ENCODE measurements around the gene TEX29.

The TEX29 gene

DNA sequence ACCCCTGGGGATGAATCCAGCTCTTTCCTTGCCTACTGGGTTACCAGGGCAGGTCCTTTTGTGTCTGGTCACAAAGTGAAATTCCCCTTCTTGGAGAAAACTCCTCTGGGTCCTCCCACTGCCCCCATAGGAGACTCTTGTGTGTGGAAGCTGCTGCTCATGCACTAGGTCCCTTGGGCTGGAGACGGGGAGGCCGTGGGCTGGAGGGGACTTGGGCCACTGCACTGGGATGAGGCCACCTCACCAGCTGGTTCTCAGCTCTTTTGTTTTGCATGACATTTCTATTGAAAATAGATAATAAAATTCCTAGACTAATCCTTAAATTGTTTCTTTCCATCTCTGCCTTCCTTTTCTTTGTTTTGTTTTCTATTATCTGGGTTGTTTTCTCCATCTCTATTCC is 62.4 kb downstream of the TEX29 start:
- no peak for TF ChIP-seq EZH2phosphoT487 (IDR thresholded peaks at IDR 0.05; ENCODE audit: borderline replicate concordance)
- TF ChIP-seq, protein P1, sequence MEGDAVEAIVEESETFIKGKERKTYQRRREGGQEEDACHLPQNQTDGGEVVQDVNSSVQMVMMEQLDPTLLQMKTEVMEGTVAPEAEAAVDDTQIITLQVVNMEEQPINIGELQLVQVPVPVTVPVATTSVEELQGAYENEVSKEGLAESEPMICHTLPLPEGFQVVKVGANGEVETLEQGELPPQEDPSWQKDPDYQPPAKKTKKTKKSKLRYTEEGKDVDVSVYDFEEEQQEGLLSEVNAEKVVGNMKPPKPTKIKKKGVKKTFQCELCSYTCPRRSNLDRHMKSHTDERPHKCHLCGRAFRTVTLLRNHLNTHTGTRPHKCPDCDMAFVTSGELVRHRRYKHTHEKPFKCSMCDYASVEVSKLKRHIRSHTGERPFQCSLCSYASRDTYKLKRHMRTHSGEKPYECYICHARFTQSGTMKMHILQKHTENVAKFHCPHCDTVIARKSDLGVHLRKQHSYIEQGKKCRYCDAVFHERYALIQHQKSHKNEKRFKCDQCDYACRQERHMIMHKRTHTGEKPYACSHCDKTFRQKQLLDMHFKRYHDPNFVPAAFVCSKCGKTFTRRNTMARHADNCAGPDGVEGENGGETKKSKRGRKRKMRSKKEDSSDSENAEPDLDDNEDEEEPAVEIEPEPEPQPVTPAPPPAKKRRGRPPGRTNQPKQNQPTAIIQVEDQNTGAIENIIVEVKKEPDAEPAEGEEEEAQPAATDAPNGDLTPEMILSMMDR (conservative IDR thresholded peaks at IDR 0.05; ENCODE audit: low read length): no peak
- no peaks in the 10 kb centered on the region for H4K20me1 ChIP-seq (ENCODE audit: insufficient read depth, low read length, poor library complexity, severe bottlenecking)

DNA sequence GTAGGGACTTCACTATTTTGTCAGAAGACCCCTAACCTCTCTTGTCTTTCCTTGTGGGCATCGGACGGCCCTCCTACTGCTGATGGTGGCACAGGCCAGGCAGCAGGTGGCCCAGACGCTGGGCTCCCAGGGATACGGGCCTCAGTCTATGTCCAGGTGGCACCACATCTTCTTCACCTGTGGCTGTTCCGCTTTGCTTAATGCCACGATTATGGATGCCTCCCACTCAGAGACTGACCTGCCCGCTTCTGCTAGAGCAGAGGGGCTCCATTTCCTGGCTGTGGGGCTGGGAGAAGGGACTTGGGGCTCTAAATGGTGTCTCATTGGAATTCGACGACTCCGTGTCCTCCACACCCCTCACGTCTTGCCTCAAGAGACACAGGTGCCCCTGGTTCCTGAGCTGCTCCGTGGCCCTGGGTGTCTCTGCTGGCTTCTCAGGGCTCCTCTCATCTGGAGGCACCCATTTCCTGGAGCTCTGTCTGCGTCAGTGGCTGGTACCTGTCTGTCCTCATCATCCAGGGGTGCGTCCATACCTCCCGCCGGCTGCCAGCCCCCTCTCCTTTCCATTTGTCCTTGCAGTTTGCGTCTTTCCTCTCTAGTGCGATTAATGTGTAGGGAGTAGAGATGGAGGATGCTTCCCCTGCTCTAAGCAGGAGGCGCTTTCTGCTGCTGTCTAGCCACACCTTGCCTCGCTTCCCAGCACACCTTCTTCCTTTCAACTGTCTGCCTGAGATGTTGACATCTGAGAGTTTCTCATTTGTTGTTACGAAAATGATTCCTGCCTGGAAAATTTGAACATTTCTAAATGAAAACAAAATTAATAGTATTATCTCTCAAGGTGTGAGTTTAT is 63.4 kb downstream of the TEX29 start:
- Histone ChIP-seq H3K4me3 (ENCODE audit: low read length, poor library complexity, severe bottlenecking) (peak overlapping the region; percentile 64), H3K27me3 (ENCODE audit: insufficient read depth, low read length, poor library complexity, severe bottlenecking) (no peaks in the 10 kb centered on the region)
- TF ChIP-seq, protein P1 (conservative IDR thresholded peaks at IDR 0.05; ENCODE audit: low read length): no peak
- TF ChIP-seq EZH2phosphoT487 (IDR thresholded peaks at IDR 0.05; ENCODE audit: borderline replicate concordance): no peak

More for the DNA sequence above, 62.4 kb downstream of the TEX29 start:
- Histone ChIP-seq H3K27me3 (ENCODE audit: insufficient read depth, low read length, poor library complexity, severe bottlenecking) (no peaks in the 10 kb centered on the region), H3K9me2 (replicated peaks; ENCODE audit: low read depth, low read length) (no peaks in the 10 kb centered on the region), H3F3A (ENCODE audit: low read depth) (peaks cover 8% of the 10 kb centered on the region; the same call in 1 of the 2 replicates), H3K4me3 (ENCODE audit: low read length, poor library complexity, severe bottlenecking) (no peak overlapping the region), H3K79me2 (ENCODE audit: insufficient read depth, low read length) (no peaks in the 10 kb centered on the region), H3K9me3 (ENCODE audit: insufficient read depth, low read depth, low read length) (no peaks in the 10 kb centered on the region; the same call in 1 of the 2 replicates), H3K9ac (ENCODE audit: low read depth, low read length, poor library complexity, severe bottlenecking) (no peak overlapping the region), H2AFZ (ENCODE audit: low read length) (no peak overlapping the region), H3K4me1 (ENCODE audit: insufficient read depth, low read length, poor library complexity, severe bottlenecking) (peaks cover 42% of the 10 kb centered on the region), H3K36me3 (ENCODE audit: insufficient read depth, low read length) (no peaks in the 10 kb centered on the region), H3K4me2 (ENCODE audit: low read depth, low read length, poor library complexity, severe bottlenecking) (no peak overlapping the region)

DNA sequence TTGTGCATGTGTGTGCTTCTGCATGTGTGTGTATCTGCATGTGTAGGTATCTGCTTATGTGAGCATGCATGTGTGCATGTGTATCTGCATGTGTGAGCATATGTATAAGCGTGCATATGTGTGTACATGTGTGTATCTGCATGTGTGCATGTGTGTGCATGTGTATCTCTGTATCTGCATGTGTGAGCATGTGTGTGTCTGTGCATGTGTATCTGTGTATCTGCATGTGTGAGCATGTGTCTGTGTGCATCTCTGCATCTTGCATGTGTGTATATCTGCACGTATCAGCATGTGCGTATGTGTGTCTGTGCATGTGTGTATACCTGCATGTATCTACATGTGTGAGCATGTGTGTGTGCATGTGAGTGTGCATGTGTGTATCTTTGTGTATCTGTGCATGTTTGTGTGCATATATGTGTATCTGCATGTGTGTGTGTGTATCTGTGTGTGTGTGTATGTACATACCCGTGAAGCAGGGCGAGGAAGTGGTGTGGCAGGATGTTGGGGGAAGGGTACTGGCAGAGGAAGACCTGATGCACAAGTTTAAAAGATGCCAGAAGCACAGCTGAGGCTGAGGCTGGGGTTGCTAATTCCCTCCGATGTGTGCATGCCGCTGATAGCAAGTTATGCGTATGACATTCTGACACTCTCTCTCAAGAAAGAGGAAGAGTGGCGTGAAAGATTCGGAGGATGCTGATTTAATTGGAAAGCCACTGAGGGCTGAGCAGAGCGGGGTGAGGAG is 64.2 kb downstream of the TEX29 start:
- Histone ChIP-seq H3F3A (ENCODE audit: low read depth) (peaks cover 8% of the 10 kb centered on the region; the same call in 1 of the 2 replicates), H3K79me2 (ENCODE audit: insufficient read depth, low read length) (no peaks in the 10 kb centered on the region), H3K9ac (ENCODE audit: low read depth, low read length, poor library complexity, severe bottlenecking) (peak overlapping the region; percentile 66), H2AFZ (ENCODE audit: low read length) (peak overlapping the region; percentile 13; the same call in 1 of the 2 replicates), H3K4me2 (ENCODE audit: low read depth, low read length, poor library complexity, severe bottlenecking) (peak overlapping the region; percentile 74), H4K20me1 (ENCODE audit: insufficient read depth, low read length, poor library complexity, severe bottlenecking) (no peaks in the 10 kb centered on the region), H3K36me3 (ENCODE audit: insufficient read depth, low read length) (no peaks in the 10 kb centered on the region), H3K27me3 (ENCODE audit: insufficient read depth, low read length, poor library complexity, severe bottlenecking) (no peaks in the 10 kb centered on the region), H3K9me3 (ENCODE audit: insufficient read depth, low read depth, low read length) (no peaks in the 10 kb centered on the region; the same call in 1 of the 2 replicates), H3K9me2 (replicated peaks; ENCODE audit: low read depth, low read length) (no peaks in the 10 kb centered on the region), H3K4me3 (ENCODE audit: low read length, poor library complexity, severe bottlenecking) (peak overlapping the region; percentile 64), H3K4me1 (ENCODE audit: insufficient read depth, low read length, poor library complexity, severe bottlenecking) (peaks cover 42% of the 10 kb centered on the region)
- TF ChIP-seq, protein P1 (conservative IDR thresholded peaks at IDR 0.05; ENCODE audit: low read length): no peak
- no peak for TF ChIP-seq EZH2phosphoT487 (IDR thresholded peaks at IDR 0.05; ENCODE audit: borderline replicate concordance)

More for the DNA sequence above, 63.4 kb downstream of the TEX29 start:
- H3K4me1 ChIP-seq (ENCODE audit: insufficient read depth, low read length, poor library complexity, severe bottlenecking): peaks cover 42% of the 10 kb centered on the region
- peak overlapping the region; percentile 74 for H3K4me2 ChIP-seq (ENCODE audit: low read depth, low read length, poor library complexity, severe bottlenecking)
- H2AFZ ChIP-seq (ENCODE audit: low read length): peak overlapping the region; percentile 63
- H4K20me1 ChIP-seq (ENCODE audit: insufficient read depth, low read length, poor library complexity, severe bottlenecking): no peaks in the 10 kb centered on the region
- H3K9me3 ChIP-seq (ENCODE audit: insufficient read depth, low read depth, low read length): no peaks in the 10 kb centered on the region; the same call in 1 of the 2 replicates
- no peaks in the 10 kb centered on the region for H3K36me3 ChIP-seq (ENCODE audit: insufficient read depth, low read length)
- no peaks in the 10 kb centered on the region for H3K79me2 ChIP-seq (ENCODE audit: insufficient read depth, low read length)
- no peaks in the 10 kb centered on the region for H3K9me2 ChIP-seq (replicated peaks; ENCODE audit: low read depth, low read length)
- H3K9ac ChIP-seq (ENCODE audit: low read depth, low read length, poor library complexity, severe bottlenecking): peak overlapping the region; percentile 11
- peaks cover 8% of the 10 kb centered on the region; the same call in 1 of the 2 replicates for H3F3A ChIP-seq (ENCODE audit: low read depth)
